HG03095 (cell line): Measurements from ENCODE around the gene TMEM17.

ENCODE experiments used
- ATAC-seq: cut with Tn5 transposase; IDR thresholded peaks from one replicate; pipeline ENCODE4 v1.9.1; 2021; ENCODE audit warnings: moderate library complexity; ENCODE audit not compliant: unreplicated experiment

TMEM17 gene

GRCh38 chr2:62457556-62457955, 48.4 kb downstream of the TMEM17 start:
- ATAC-seq = no peak

GRCh38 chr2:62456721-62457539, 49.1 kb downstream of the TMEM17 start:
- ATAC-seq = peak; percentile 89

GRCh38 chr2:62455957-62456692, 49.9 kb downstream of the TMEM17 start:
- ATAC-seq = no peak

- ATAC-seq = no peak
Observed at GRCh38 chr2:62453955-62454354, 52.0 kb downstream of the TMEM17 start.

GRCh38 chr2:62452701-62453454, 53.1 kb downstream of the TMEM17 start:
- no peak for ATAC-seq

- ATAC-seq = no peak
Observed at GRCh38 chr2:62450716-62451191, 55.2 kb downstream of the TMEM17 start.
